ENCODE results near the gene NDUFC1. TPM values are rescaled to one million over a fixed set of nuclear protein-coding genes. Genes with fewer than 3 reads are reported as not detected.

Gene NDUFC1
- total RNA-seq, 2 experiments from 2014 or later, result 43.4 to 44.2 TPM

DNA sequence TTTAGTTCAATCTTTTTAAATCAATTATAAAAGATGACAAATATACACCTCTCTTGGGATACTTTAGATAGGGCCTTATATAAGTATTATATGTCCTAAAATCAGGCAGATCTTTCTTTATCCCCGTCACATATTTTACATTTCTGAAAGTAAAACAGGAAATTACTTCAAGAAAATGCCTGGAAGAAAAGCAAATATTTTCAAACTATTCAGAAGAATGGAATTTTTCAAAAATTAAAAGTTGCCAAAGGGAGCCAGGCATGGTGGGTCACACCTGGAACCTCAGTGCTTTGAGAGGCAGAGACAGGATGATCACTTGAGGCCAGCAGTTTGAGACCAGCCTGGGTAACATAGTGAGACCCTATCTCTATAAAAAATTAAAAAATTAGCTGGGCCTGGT lies 56.7 kb downstream of the NDUFC1 start:
- H3K4me1 Mint-ChIP-seq (ENCODE audit: low read depth), result no peaks in the 10 kb centered on the region
- CTCF ChIA-PET, result interaction anchor here (1.4 kb wide), 1 partner anchor 10 kb away, joined by 3 read pairs; no protein-coding TSS in a partner anchor
- H3K27me3 Mint-ChIP-seq (ENCODE audit: low read depth), result no peaks in the 10 kb centered on the region
- intact Hi-C loops (cut with micrococcal nuclease), result no loop called here
- no peaks in the 10 kb centered on the region for H3K36me3 Mint-ChIP-seq (ENCODE audit: low read depth)
- DNase-seq, result no peak
- H3K4me3 Mint-ChIP-seq, result no peak overlapping the region
- no peak overlapping the region for H3K27ac Mint-ChIP-seq
- no peaks in the 10 kb centered on the region for H3K9me3 Mint-ChIP-seq

GRCh38 chr4:139243448-139244365 lies 58.6 kb downstream of the NDUFC1 start:
- intact Hi-C loops (cut with micrococcal nuclease), result no loop called here
- no peaks in the 10 kb centered on the region for H3K4me1 Mint-ChIP-seq (ENCODE audit: low read depth)
- no peak for DNase-seq
- H3K4me3 Mint-ChIP-seq, result no peak overlapping the region
- H3K27me3 Mint-ChIP-seq (ENCODE audit: low read depth), result peaks cover 1% of the 10 kb centered on the region
- H3K9me3 Mint-ChIP-seq, result peaks cover 5% of the 10 kb centered on the region
- CTCF ChIA-PET, result interaction anchor here (0.6 kb wide), 1 partner anchor 51 kb away, joined by 3 read pairs; no protein-coding TSS in a partner anchor
- H3K36me3 Mint-ChIP-seq (ENCODE audit: low read depth), result no peaks in the 10 kb centered on the region
- no peak overlapping the region for H3K27ac Mint-ChIP-seq

- intact Hi-C loops (cut with micrococcal nuclease), result no loop called here
- CTCF ChIA-PET, result no interaction called here
- peaks cover 1% of the 10 kb centered on the region for H3K27me3 Mint-ChIP-seq (ENCODE audit: low read depth)
- peaks cover 5% of the 10 kb centered on the region for H3K9me3 Mint-ChIP-seq
- H3K4me3 Mint-ChIP-seq, result no peak overlapping the region
- no peak for DNase-seq
- H3K36me3 Mint-ChIP-seq (ENCODE audit: low read depth), result no peaks in the 10 kb centered on the region
- no peaks in the 10 kb centered on the region for H3K4me1 Mint-ChIP-seq (ENCODE audit: low read depth)
- no peak overlapping the region for H3K27ac Mint-ChIP-seq
These were observed 59.7 kb downstream of the NDUFC1 start for GRCh38 chr4:139242511-139243051.

- no peaks in the 10 kb centered on the region for H3K36me3 Mint-ChIP-seq (ENCODE audit: low read depth)
- intact Hi-C loops (cut with micrococcal nuclease), result no loop called here
- no peaks in the 10 kb centered on the region for H3K4me1 Mint-ChIP-seq (ENCODE audit: low read depth)
- H3K27ac Mint-ChIP-seq, result no peak overlapping the region
- peaks cover 1% of the 10 kb centered on the region for H3K27me3 Mint-ChIP-seq (ENCODE audit: low read depth)
- no peak overlapping the region for H3K4me3 Mint-ChIP-seq
- no peak for DNase-seq
- H3K9me3 Mint-ChIP-seq, result peaks cover 5% of the 10 kb centered on the region
- CTCF ChIA-PET, result interaction anchor here (0.6 kb wide), 2 partner anchors 38 to 54 kb away, joined by 3 read pairs; no protein-coding TSS in a partner anchor
These were observed 60.5 kb downstream of the NDUFC1 start for GRCh38 chr4:139241784-139242151.

- no peak overlapping the region for H3K4me3 Mint-ChIP-seq
- H3K27me3 Mint-ChIP-seq (ENCODE audit: low read depth), result peaks cover 1% of the 10 kb centered on the region
- CTCF ChIA-PET, result interaction anchor here (0.6 kb wide), 2 partner anchors 38 to 54 kb away, joined by 3 read pairs; no protein-coding TSS in a partner anchor
- no peak overlapping the region for H3K27ac Mint-ChIP-seq
- DNase-seq, result no peak
- no peaks in the 10 kb centered on the region for H3K4me1 Mint-ChIP-seq (ENCODE audit: low read depth)
- intact Hi-C loops (cut with micrococcal nuclease), result no loop called here
- no peaks in the 10 kb centered on the region for H3K36me3 Mint-ChIP-seq (ENCODE audit: low read depth)
- peaks cover 5% of the 10 kb centered on the region for H3K9me3 Mint-ChIP-seq
These were observed 61.0 kb downstream of the NDUFC1 start for GRCh38 chr4:139241086-139241783.

Other genes starting within 250 kb of the NDUFC1 start
- gene ELF2, start 125.3 kb downstream of the NDUFC1 start, total RNA-seq, result 10 to 100 TPM; 25.1 to 25.6 TPM
- gene MGARP, start 22.3 kb downstream of the NDUFC1 start, total RNA-seq, result not detected
- 10 to 100 TPM; 91.5 to 94.0 TPM for gene NAA15, start 972 bp downstream of the NDUFC1 start, total RNA-seq
- 1 to 10 TPM; 8.0 TPM for gene RAB33B, start 151.6 kb upstream of the NDUFC1 start, total RNA-seq

Data from activated naive CD4-positive, alpha-beta T cell treated with anti-CD3 and anti-CD28 coated beads for 36 hours (primary cell).